GM23338 (cell line): Measurements from ENCODE around the gene HOXC5. TPM values are rescaled to one million over a fixed set of nuclear protein-coding genes. Genes with fewer than 3 reads are reported as not detected.

Source experiments
- ATAC-seq: fragments of 200-7000 bp; cut with Tn5 transposase; 3 replicates; pipeline ENCODE4 v1.9.1; 2020
- DNase-seq: peaks from one replicate; pipeline ENCODE4 v3.0.0-alpha.2; 2015; ENCODE audit warnings: low spot score
- H2AFZ ChIP-seq: fragments of 200-600 bp; sonication (generic); 2 replicates; pipeline ENCODE4 v1.8.0; 2016; ENCODE audit warnings: antibody characterized with exemption, mild to moderate bottlenecking, moderate library complexity
- H3F3A ChIP-seq: fragments of 200-600 bp; sonication (generic); replicated peaks from 2 replicates; pipeline ENCODE4 v1.8.0; 2017; ENCODE audit warnings: antibody characterized with exemption, mixed run types, low read depth
- H3K27ac ChIP-seq: fragments of 200-600 bp; sonication (generic); 2 replicates; pipeline ENCODE4 v1.6.1; 2016; ENCODE audit warnings: low read depth
- H3K27me3 ChIP-seq: fragments of 200-600 bp; sonication (generic); 2 replicates; pipeline ENCODE4 v1.8.0; 2016; ENCODE audit warnings: mild to moderate bottlenecking, mixed run types, moderate library complexity; ENCODE audit not compliant: insufficient read depth
- H3K36me3 ChIP-seq: fragments of 200-600 bp; sonication (generic); 2 replicates; pipeline ENCODE4 v1.8.0; 2016; ENCODE audit warnings: mild to moderate bottlenecking; ENCODE audit not compliant: insufficient read depth
- H3K4me1 ChIP-seq: fragments of 200-600 bp; sonication (generic); 2 replicates; pipeline ENCODE4 v1.8.0; 2016; ENCODE audit warnings: mild to moderate bottlenecking, moderate library complexity; ENCODE audit not compliant: insufficient read depth
- H3K4me2 ChIP-seq: fragments of 200-600 bp; sonication (generic); 2 replicates; pipeline ENCODE4 v1.7.1; 2017; ENCODE audit warnings: mixed run types
- H3K4me3 ChIP-seq: fragments of 200-600 bp; sonication (generic); 2 replicates; pipeline ENCODE4 v1.6.1; 2016; ENCODE audit warnings: mixed run types
- H3K79me2 ChIP-seq: fragments of 200-600 bp; sonication (generic); replicated peaks from 2 replicates; pipeline ENCODE4 v1.8.0; 2017; ENCODE audit warnings: mild to moderate bottlenecking; ENCODE audit not compliant: insufficient read depth
- H3K9me2 ChIP-seq: fragments of 200-600 bp; sonication (generic); 2 replicates; pipeline ENCODE4 v1.8.0; 2017; ENCODE audit not compliant: insufficient read depth
- H4K20me1 ChIP-seq: fragments of 200-600 bp; sonication (generic); replicated peaks from 2 replicates; pipeline ENCODE4 v1.8.0; 2017; ENCODE audit warnings: mild to moderate bottlenecking; ENCODE audit not compliant: insufficient read depth
- H3K27ac Mint-ChIP-seq: 2 replicates; pipeline ENCODE4 v1.8.0; 2020; ENCODE audit warnings: inconsistent platforms, mild to moderate bottlenecking, moderate library complexity, mixed read lengths
- H3K27me3 Mint-ChIP-seq: 3 replicates; pipeline ENCODE4 v1.8.0; 2022; ENCODE audit warnings: low read depth, mild to moderate bottlenecking, moderate library complexity, mixed read lengths, inconsistent platforms; ENCODE audit not compliant: insufficient read depth, poor library complexity
- H3K36me3 Mint-ChIP-seq: 3 replicates; pipeline ENCODE4 v1.8.0; 2021; ENCODE audit warnings: low read depth, mild to moderate bottlenecking, inconsistent platforms, moderate library complexity, mixed read lengths
- H3K4me1 Mint-ChIP-seq: 3 replicates; pipeline ENCODE4 v1.8.0; 2020; ENCODE audit warnings: mild to moderate bottlenecking, inconsistent platforms, mixed read lengths
- H3K4me3 Mint-ChIP-seq: 3 replicates; pipeline ENCODE4 v1.8.0; 2021; ENCODE audit warnings: moderate library complexity, mild to moderate bottlenecking, inconsistent platforms, mixed read lengths
- H3K9me3 Mint-ChIP-seq: 3 replicates; pipeline ENCODE4 v1.8.0; 2020; ENCODE audit warnings: moderate library complexity, mild to moderate bottlenecking, inconsistent platforms, mixed read lengths
- CREB1 ChIP-seq: fragments of 250-450 bp; sonication (Bioruptor Pico); IDR thresholded peaks from 2 replicates; pipeline ENCODE4 v1.5.0; 2020; ENCODE audit warnings: low read depth, mild to moderate bottlenecking, moderate library complexity
- ETS1 ChIP-seq: IDR thresholded peaks from 2 replicates; pipeline ENCODE4 v1.6.1; 2016; ENCODE audit warnings: antibody characterized with exemption
- EZH2 ChIP-seq: fragments of 200-600 bp; sonication (generic); IDR thresholded peaks from one replicate; pipeline ENCODE4 v1.8.0; 2017; ENCODE audit warnings: antibody characterized with exemption, mild to moderate bottlenecking, low read depth; ENCODE audit not compliant: unreplicated experiment
- EZH2phosphoT487 ChIP-seq: fragments of 200-600 bp; sonication (generic); IDR thresholded peaks from one replicate; pipeline ENCODE4 v1.8.1; 2018; ENCODE audit warnings: antibody characterized with exemption; ENCODE audit not compliant: unreplicated experiment
- NANOG ChIP-seq: IDR thresholded peaks from 2 replicates; pipeline ENCODE4 v1.6.1; 2016; ENCODE audit warnings: antibody characterized with exemption, borderline replicate concordance
- REST ChIP-seq: IDR thresholded peaks from one replicate; pipeline ENCODE4 v1.6.1; 2018; ENCODE audit warnings: antibody characterized with exemption; ENCODE audit not compliant: unreplicated experiment
- STAT1 ChIP-seq: IDR thresholded peaks from one replicate; pipeline ENCODE4 v1.6.1; 2016; ENCODE audit warnings: antibody characterized with exemption; ENCODE audit not compliant: unreplicated experiment
- ZNF114 ChIP-seq: fragments of 250-450 bp; sonication (Bioruptor Pico); IDR thresholded peaks from 2 replicates; pipeline ENCODE4 v1.5.0; 2020; ENCODE audit warnings: mild to moderate bottlenecking, moderate library complexity
- ZNF331 ChIP-seq: fragments of 250-450 bp; sonication (Bioruptor Pico); IDR thresholded peaks from 2 replicates; pipeline ENCODE4 v1.5.0; 2020; ENCODE audit warnings: low read depth, mild to moderate bottlenecking, moderate library complexity
- ZNF462 ChIP-seq: fragments of 250-450 bp; sonication (Bioruptor Pico); IDR thresholded peaks from 2 replicates; pipeline ENCODE4 v1.5.0; 2020; ENCODE audit warnings: mild to moderate bottlenecking, moderate library complexity
- polyA plus RNA-seq: library from polyadenylated mRNA; unstranded; fragments of >200 nt; fragmentation: Nextera tagmentation; extraction: Ambion mirVana; gene quantifications from 2 replicates; pipeline ENCODE4 v1.2.1, GENCODE V29; 2016
- total RNA-seq: library from RNA; depleted of rRNA; stranded (reverse); fragments of >200 nt; shearing (Covaris generic); gene quantifications from 2 replicates; pipeline ENCODE4 v1.2.3, GENCODE V29; 2014

The HOXC5 gene
- total and polyA plus RNA-seq, 2 experiments from 2014 or later: not detected

- TF ChIP-seq ETS1 (no peak), NANOG (no peak), EZH2phosphoT487 (no peak), CREB1 (CRISPR knock-in tag) (no peak), EZH2 (no peak)
Measured at GRCh38 chr12:54040148-54040494, 7.3 kb downstream of the HOXC5 start (continued).

GRCh38 chr12:54040648-54041047, 7.8 kb downstream of the HOXC5 start:
- peaks cover 13% of the 10 kb centered on the region for H3F3A ChIP-seq
- H3K9me3 Mint-ChIP-seq: peaks cover 4% of the 10 kb centered on the region; the same call in 2 of the 3 replicates
- H3K27ac Mint-ChIP-seq: no peak overlapping the region
- H3K4me1 ChIP-seq: peaks cover 8% of the 10 kb centered on the region; the same call in 1 of the 2 replicates
- no peak overlapping the region for H2AFZ ChIP-seq
- peaks cover 100% of the 10 kb centered on the region for H3K27me3 Mint-ChIP-seq
- H3K4me1 Mint-ChIP-seq: peaks cover 9% of the 10 kb centered on the region; the same call in 2 of the 3 replicates
- no peak for TF ChIP-seq ETS1
- no peak for TF ChIP-seq REST
- TF ChIP-seq ZNF331: no peak
- no peak for TF ChIP-seq EZH2
- no peak for TF ChIP-seq STAT1
- TF ChIP-seq CREB1 (CRISPR knock-in tag): no peak
- no peak for TF ChIP-seq ZNF114 (CRISPR knock-in tag)
- no peak for TF ChIP-seq ZNF462 (CRISPR knock-in tag)
- no peaks in the 10 kb centered on the region for H3K79me2 ChIP-seq
- peaks cover 48% of the 10 kb centered on the region for H4K20me1 ChIP-seq
- no peak for DNase-seq
- H3K9me2 ChIP-seq: no peaks in the 10 kb centered on the region
- H3K36me3 ChIP-seq: no peaks in the 10 kb centered on the region
- no peak for ATAC-seq
- peaks cover 100% of the 10 kb centered on the region for H3K27me3 ChIP-seq
- no peak overlapping the region for H3K4me2 ChIP-seq
- H3K27ac ChIP-seq: no peak overlapping the region
- no peak overlapping the region for H3K4me3 Mint-ChIP-seq
- no peaks in the 10 kb centered on the region for H3K36me3 Mint-ChIP-seq
- H3K4me3 ChIP-seq: no peak overlapping the region
